HG03439 (cell line): Measurements from ENCODE around the gene SPTBN2.

Experiments
- ATAC-seq: cut with Tn5 transposase; IDR thresholded peaks from one replicate; pipeline ENCODE4 v1.9.1; 2021; ENCODE audit warnings: mild to moderate bottlenecking, moderate library complexity; ENCODE audit not compliant: unreplicated experiment

The SPTBN2 gene

DNA sequence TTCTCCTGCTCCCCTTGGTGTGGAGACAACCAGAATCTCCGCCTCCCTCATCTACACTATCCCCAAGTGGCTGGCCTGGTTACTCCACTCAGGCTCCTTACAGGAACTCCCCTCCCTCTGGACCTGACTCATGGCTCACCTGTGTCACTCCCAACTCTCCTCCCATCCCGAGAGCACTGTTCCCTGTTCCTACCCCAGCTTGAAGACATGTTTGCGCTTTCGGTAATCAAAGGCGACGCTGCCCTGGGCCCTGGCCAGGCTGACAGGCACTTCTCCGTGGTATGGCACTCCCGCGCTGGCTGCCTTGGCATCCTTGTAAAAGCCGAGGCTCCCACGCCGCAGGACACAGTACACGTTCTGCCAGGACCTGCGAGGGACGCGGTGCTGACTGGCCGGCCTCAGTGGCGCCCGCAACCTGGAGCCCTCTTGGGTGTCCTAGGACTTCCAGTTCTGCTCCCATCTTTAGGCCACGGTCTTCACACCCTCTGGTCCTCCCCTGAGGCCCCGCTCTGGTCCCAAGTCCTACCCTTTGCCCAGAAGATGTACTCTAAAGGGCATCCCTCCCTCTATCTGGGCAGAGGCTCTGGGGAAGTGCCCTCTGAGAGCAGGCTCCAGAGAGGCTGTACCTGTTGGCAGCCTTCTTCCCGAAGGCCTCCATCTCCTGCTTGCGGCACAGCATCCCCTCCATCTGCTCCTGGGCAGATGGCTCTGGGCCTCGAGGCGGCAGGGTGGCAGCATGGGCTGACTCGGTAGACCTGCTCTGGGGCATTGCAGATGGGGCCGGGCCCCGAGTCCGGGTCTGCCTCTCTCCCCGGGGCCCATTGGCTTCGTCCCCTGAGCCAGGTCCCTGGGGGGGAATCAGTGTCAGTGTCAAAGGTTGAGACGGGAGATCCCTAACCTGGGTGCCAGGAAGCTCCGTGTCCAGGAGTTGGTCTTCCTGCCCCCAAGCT, 41.9 kb downstream of the SPTBN2 start:
- no peak for ATAC-seq

DNA sequence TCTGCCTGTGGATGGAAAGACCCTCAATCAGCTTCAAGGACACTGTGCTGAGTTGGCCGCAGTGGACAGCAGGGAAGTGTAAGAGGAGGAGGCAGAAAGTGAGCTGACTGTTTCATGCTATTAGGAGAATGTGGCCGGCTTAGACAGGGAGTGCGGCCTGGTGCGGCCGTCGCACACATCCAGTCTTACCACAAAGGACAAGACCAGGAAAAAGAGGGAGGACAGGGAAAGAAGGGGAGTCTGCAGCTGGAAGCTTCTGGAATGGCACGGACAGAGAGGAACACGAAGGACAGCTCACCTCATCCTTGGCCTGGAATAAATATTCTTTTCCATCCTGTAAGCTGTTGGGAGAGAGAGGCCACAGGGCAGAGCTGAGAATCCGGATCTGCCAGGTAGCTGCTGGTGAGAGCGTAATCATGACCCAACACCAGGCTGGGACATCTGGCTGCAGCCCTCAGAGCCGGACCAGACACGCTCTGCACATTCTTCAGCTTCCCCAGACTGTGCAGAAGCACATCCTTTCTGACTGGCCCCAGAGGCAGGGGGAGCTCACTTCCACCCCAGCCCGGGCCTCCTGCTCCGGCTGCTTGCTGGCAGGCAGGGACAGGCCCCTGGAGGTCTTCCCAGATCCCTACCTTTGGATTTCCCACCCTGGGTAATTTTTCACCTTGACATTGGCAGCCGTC, 42.8 kb downstream of the SPTBN2 start:
- no peak for ATAC-seq

DNA sequence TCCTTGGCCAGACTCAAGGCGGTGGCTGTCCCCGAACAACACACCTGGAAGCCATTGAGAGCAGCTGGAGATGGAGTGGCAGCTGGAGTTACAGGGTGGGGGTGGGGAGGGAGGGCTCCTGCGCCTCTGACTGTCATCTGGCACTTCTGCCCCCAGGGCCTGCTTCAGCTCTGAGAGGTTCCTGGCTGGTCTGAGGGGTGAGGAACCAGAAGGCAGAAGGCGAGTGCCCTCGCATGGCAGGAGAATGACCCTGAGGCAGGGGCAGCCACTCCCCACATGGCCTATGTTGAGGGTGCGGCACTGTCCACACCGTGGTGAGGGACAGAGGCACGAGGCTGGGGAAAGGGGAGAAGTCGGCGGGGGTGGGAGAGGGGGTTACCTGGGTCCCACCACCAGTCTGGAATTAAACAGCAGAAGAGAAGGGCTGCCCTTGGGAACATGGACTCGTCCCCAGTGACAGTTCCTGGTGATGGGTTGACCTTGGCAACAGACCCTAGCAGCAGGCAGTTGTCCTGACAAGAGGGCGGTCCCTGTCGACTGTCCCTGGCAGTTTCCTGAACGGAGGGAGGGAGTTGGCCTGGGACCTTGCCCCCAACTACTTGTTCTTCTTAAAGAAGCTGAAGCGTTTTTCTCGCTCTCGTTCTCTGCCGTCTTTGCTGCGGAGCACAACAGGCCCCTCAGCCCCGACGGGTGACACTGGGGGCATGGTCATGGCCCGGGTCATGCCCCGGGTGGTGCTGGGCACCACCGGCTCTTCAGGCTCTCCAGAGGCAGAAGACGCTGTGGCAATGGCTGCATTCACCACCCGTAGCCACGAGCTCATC, 43.5 kb downstream of the SPTBN2 start:
- no peak for ATAC-seq

DNA sequence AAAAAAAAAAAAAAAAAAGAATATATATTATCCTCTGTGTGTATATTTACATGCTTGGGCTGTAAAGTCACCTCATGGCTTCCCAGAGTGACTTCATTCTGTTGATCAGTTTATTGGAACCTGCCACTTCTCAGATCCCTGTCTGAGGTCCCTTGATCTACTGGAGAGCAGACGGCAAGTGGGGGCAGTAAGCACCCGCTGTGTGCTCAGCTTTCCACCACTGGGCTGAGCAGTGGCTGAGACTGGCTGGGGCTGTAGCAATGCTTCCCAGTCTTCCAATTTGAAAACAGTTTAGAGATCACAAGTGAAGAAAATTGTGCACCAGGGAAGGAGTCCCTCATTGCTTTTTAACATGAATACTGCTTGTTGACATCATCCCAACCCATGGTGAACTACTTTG, 44.4 kb downstream of the SPTBN2 start:
- ATAC-seq: no peak

DNA sequence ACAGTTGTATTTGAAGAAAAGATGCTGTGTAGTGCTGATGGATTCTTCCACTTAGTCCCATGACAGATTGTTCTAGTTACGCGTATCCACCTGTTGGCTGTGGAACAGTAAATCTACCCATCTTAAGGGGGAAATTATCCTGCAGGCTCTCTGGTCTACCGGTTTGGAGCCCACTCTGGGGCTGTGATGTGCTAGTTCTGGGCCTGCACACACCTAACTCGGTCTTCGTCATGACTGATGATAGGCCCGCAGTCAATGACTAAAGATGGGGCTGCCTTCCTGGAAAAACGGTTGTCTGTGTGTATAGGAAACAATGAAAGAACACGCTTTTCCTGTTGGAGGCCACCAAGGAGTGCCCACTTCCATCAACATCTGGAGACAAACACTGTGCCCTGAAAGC, 45.1 kb downstream of the SPTBN2 start:
- ATAC-seq: no peak

DNA sequence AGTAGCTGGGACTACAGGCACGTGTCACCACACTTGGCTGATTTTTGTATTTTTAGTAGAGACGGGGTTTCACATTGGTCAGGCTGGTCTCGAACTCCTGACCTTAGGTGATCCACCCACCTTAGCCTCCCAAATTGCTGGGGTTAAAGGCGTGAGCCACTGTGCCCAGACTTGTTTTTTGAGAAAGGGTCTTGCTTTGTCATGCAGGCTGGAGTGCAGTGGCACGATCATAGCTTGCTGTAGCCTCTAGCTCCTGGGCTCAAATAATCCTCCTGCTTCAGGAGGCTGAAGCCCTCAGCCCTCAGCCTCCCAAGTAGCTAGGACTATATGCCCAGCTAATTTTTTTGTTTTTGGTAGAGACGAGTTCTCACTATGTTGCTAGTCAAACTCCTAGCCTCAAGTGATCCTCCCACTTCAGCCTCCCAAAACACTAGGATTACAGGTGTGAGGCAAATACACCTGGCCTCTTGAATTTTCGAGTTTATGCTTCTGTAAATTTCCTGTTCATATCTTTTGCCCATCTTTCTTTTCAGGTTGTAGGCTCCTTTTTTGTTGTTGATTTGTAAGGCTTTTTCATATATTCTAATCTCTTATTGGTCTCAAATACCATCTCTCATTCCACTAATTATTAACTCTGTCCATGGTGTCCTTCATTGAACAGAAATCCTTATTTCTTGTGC, 47.9 kb downstream of the SPTBN2 start:
- no peak for ATAC-seq

DNA sequence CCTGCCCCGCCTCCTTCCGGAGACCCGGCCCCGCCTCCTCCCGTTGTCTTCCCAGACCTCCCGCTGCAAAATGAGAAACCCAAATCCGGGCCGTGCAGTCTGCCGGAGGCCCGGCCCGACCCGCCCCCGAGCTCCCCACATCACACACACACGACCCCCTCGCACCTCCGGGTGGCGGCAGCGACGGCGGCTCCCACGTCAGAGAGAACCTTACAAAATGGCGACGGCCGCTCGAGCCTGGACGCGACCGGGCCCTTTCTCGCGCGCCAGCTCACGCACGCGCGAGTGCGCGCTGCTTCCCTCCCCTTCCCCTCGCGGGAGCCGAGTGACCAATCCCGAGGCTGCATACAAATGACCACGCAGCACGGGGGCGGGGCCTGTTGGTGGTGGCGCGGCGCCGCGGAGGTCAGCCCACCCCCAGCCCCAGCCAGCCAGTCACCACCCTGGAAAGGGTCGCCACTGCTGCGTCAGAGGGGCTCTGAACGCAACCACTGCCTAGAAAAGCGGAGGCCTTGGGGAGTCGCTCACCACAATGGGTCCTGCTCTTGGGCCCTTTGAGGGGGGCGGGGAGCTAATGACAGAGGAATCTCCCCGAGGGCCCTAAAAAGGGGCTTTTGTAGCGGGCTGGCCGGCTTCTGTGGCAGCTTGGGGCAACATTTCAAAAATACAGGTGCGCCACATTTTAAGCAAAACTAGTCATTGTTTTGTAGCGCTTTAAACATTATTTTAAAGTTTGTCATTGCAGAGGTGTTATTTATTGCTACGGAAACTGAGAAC, 51.2 kb downstream of the SPTBN2 start, which contains the start of gene RBM4B:
Gene RBM4B, minus strand, starts transcription at position 289 of the 777 bp plus-strand sequence. CDS start 808 bp downstream, outside the sequence.
- ATAC-seq: peak; percentile 86

DNA sequence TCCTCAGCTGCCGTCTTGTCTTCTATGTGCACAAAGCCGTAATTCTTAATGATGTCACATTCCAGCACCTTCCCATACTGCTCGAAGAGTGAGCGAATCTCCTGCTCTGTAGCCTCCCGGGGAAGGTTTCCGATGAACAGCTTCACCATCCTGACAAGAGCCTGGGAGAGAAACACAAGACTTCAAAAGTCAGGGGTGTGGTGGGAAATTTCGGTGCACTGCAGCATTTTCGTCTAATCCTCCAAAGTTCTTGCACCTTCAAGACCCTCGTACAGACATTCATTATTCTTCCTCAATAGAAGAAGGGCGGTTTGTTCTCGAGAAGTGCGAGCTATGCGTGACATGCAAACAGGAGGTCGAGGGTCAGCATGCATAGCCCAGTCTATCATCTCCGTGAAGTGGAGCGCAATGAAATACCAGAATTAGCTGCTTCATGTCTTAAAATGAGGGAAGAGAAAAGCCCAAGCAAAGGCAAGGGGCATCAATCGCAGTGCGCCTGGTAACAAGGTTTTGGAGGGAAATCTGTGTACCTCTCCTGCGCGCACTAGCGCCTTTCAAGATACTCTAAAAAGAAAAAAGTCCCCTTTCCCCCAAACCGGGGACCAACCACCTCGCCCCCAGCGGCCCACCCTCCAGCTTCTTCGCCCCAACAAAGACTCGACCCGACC, 52.0 kb downstream of the SPTBN2 start:
- ATAC-seq: no peak

DNA sequence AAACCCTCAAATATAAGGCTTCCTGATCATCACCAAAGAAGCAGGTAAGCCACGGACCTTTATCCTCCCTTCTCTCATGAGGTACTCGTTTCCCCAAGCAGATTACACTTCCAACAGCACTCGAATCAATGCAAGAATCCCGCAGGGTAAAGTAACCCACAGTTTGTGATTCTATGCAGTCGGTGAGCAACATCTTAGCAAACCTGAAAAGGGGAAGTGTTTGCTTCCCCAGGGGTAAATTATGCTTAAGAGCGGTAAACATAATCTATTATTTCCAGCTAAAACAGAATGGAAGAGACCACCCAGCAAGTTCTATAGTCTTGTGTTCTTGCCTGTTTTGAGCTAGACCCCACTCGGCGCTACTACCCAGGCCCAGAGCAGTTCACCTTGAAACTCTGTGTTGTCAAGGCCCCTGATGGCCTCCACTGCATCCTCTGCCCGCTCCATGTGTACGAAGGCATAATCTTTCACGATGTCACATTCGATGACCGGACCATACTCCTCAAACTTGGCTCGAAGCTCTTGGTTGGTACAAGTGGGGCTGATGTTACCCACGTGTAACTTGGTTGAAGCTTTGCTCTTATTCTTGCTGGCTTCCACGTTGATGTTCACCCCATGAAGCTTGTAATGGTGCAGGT, 52.6 kb downstream of the SPTBN2 start:
- no peak for ATAC-seq

DNA sequence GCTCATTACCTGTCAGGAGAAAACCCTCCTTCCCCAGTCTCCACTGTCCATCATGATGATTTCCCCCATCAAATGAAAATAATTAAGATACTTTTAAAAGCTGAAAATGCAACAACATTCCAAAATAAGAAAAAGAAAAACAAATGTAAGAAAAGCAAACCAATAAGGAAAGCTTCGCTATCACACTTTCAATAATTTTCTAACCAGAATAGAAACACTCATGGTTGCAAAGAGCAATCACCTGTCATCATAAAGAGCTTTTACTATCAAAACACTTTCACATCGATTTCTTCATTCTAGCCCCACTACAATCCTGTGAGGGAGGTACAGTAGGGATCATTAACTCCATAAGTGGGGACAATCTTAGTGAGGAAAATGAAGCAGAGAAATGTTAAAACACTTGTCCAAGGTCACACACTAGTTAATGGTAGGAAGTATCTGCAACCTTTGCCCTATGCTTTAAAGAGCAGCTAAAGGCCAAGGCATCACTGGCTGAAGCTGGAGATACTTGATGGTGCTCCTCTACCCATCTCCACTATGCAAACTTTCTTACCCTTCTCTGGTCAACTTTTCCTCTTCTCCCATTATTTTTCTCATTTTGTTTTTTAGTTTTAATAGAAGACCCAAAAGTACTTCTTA, 53.9 kb downstream of the SPTBN2 start:
- no peak for ATAC-seq

DNA sequence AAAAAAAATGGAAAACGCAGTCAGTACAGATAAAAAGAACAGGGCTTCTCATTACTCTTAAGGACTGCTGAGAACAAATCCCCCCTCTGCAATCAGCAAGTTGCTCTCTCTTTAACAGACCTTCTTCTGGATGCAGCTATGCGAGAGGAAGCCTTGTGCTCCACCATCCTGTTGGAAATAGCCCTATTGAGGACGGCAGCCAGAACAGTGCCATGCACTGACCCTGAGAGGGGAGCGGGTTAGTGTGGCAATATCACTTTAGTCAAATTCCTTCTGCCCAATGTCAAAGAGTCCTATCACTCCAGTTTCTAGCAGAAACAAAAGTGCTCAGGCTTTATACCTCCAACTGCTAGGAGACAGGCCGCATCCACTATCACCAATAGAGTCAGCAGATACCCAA, 58.2 kb downstream of the SPTBN2 start:
- ATAC-seq: no peak

DNA sequence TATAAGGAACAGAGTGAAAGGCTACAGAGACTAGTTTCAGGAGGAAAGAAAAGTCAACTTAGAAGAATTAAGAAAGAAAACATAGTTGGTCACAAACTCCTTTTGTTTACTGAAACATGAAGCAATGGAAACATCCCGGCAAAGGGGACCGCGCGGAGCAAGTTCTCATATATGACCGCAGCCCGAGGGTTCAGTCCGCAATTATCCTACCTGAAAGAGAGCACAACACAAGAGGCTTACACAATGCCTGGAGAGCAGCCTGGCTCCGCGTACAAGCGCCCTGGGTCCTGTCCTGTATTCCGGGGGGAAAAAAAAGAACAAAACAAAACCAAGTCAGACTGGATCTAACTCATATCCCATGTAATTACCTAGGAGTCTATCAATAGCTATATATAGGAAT, 63.6 kb downstream of the SPTBN2 start:
- no peak for ATAC-seq

DNA sequence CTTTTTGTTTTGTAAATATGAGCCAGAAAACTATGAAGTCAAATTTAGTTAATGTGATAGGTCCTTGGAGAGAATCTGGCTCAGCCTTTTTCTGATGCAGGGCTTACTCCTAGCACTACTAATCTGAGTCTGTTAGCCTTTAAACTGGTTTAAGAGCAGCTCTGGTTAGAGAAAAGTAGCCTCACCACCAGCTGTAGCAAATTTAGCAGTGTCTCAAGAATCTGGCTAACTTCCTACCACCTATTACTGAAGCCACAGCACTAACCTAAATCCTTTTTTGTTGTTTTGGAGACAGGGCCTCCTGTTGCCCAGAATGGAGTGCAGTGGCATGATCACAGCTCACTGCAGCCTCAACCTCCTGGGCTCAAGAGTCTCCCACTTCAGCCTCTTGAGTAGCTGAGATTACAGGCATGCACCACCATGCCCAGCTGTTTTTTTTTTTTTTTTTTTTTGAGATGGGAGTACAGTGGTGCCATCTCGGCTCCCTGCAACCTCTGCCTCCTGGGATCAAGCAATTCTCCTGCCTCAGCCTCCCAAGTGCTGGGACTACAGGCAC, 65.2 kb downstream of the SPTBN2 start:
- ATAC-seq: no peak

DNA sequence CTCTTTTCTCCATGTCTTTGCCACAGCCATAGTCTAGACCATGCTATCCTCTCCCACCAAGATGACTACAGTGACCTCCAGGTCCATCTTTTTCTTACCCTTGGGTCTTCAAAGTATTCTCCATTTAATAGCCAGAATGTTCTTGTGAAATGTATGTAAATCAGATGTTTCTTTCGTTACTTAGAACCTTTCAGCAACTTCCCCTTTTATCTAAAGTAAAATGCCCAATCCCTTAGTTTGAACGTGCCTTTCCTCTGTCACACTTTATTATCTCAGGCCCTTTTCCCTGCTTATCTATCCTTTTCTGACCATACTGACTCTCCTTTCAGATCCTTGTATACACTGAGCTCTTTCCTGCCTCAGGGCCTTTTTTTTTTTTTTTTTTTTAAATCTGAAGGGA, 69.3 kb downstream of the SPTBN2 start:
- ATAC-seq: no peak

DNA sequence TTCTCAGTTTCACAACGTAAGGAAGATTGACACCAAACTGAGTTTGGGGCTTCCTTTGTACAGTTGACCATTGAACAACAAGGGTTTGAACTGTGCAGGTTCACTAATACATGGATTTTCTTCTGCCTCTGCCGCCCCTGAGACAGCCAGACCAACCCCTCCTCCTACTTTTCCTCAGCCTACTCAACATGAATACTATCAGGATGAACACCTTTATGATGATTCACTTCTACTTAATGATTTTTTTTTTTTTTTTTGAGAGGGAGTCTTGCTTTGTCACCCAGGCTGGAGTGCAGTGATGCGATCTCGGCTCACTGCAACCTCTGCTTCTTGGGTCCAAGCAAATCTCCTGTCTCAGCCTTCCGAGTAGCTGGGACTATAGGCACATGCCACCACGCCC, 75.9 kb downstream of the SPTBN2 start:
- ATAC-seq: no peak

DNA sequence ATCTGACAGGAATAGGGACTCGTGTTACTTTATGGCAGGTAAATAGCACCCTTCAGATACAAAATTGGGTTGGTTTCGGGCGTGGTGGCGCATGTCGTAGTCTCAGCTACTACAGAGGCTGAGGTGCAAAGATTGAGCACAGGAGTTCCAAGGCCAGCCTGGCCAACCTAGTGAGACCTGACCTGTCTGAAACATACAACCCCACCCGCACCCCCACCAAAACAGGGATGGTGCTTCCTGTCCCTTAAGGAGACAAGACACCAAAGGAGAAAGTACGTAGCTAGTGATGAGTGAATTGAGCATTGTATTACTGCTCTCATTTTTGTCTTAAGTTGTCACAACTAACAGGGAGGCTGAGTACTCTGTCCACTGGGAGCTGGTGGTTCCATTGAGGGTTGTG, 76.4 kb downstream of the SPTBN2 start:
- ATAC-seq: no peak

DNA sequence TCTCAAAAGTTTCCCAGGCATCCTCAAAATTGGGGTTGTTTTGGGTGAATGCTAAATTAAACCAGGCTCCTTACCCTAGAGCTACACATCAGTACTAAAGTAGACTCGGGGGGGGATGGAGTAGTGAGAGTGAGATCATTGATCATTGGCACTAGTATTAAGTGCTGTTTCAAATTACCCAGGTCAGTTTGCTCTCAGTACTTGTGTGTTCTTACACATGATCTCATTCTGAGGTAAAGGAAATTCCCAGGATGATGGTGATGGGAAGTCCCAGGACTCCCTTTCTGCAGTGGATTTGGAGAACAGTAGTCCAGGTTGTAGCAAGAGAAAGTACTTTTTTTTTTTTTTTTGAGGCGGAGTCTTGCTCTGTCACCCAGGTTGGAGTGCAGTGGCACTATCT, 78.0 kb downstream of the SPTBN2 start:
- no peak for ATAC-seq

DNA sequence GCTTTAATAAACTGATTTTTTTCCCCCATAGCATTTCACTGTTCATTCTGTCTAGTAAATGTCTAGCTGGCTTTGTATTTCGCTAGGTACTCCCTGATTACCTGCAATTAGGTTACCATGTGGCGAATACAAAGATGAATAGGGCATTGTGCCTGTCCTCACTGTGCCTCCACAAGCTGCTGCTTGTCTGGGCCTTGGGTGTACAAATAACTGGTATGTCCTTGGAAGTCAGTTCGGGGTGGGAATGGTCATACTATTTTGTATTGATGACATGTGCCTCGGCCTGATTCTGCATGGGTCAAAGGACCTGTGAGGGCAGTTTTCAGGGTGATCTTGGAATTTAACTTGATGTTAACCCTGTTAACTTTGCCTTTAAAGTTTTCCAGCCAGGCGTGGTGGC, 79.1 kb downstream of the SPTBN2 start:
- ATAC-seq: no peak
